A549 (cell line): ENCODE results near the gene EEF1AKMT1. TPM values are rescaled to one million over a fixed set of nuclear protein-coding genes. Genes with fewer than 3 reads are reported as not detected.

Experiments
- ATAC-seq, 2 experiments: fragments of 200-7000 bp in 1 of 2; fragments of >200 bp in 1 of 2; cut with Nextera tagmentation in 1 of 2; cut with Tn5 transposase in 1 of 2; 3 replicates each; pipeline versions ENCODE4 v1.8.0 to v1.9.1; 2018 to 2020; ENCODE audit warnings: mild to moderate bottlenecking in 1 of 2, moderate library complexity in 1 of 2
- CTCF ChIA-PET: fragments of 300-600 bp; sonication (Branson Sonifier 250); formaldehyde crosslinking; extraction: SDS; loops from one replicate; lab custom pipeline; 2021; ENCODE audit warnings: antibody characterized with exemption, inconsistent platforms; lab: Yijun Ruan, JAX
- POLR2A ChIA-PET: fragments of 350-600 bp; formaldehyde crosslinking; extraction: SDS; loops from one replicate; lab custom pipeline; 2021; ENCODE audit warnings: antibody characterized with exemption, inconsistent platforms; lab: Yijun Ruan, JAX
- DNase-seq, 2 experiments: peaks; one replicate each; pipeline versions ENCODE4 v3.0.0 to v3.0.0-alpha.2; 2011 to 2016; ENCODE audit warnings: low read depth in 1 of 2, low spot score in 1 of 2
- FAIRE-seq: peaks from 2 replicates; lab custom pipeline; 2011; peaks lifted over from hg19 to GRCh38; lab: Jason Lieb, UNC
- H3K27ac ChIP-seq, 2 experiments: fragments of >200 bp; sonication (Bioruptor Twin); formaldehyde crosslinking; 3 replicates each; pipeline ENCODE4 v1.5.1; 2016 to 2017
- H3K4me1 ChIP-seq: fragments of >200 bp; sonication (Bioruptor Twin); formaldehyde crosslinking; 3 replicates; pipeline ENCODE4 v1.6.1; 2016
- H3K4me2 ChIP-seq: fragments of >200 bp; sonication (Bioruptor Twin); formaldehyde crosslinking; 3 replicates; pipeline ENCODE4 v1.6.1; 2016
- H3K4me3 ChIP-seq: fragments of >200 bp; sonication (Bioruptor Twin); formaldehyde crosslinking; 3 replicates; pipeline ENCODE4 v1.5.1; 2016
- H3K9me3 ChIP-seq: fragments of >200 bp; sonication (Bioruptor Twin); formaldehyde crosslinking; 3 replicates; pipeline ENCODE4 v1.6.1; 2016
- GATA3 ChIP-seq: IDR thresholded peaks from 2 replicates; pipeline ENCODE4 v1.6.1; 2012; ENCODE audit warnings: borderline replicate concordance
- HEYL ChIP-seq: fragments of 250-450 bp; sonication (Bioruptor Pico); IDR thresholded peaks from 2 replicates; pipeline ENCODE4 v1.8.0; 2021; ENCODE audit warnings: mild to moderate bottlenecking, moderate library complexity
- HMGXB4 ChIP-seq: fragments of 250-450 bp; sonication (Bioruptor Pico); IDR thresholded peaks from 2 replicates; pipeline ENCODE4 v1.5.0; 2021; ENCODE audit warnings: mild to moderate bottlenecking, moderate library complexity, borderline replicate concordance
- HOXB13 ChIP-seq: fragments of 250-450 bp; sonication (Bioruptor Pico); IDR thresholded peaks from 2 replicates; pipeline ENCODE4 v1.5.0; 2020; ENCODE audit warnings: low read depth, mild to moderate bottlenecking, moderate library complexity
- JUNB ChIP-seq: fragments of >200 bp; sonication (Bioruptor Twin); formaldehyde crosslinking; IDR thresholded peaks from 2 replicates; pipeline ENCODE4 v1.6.1; 2016
- MAFK ChIP-seq: fragments of 450-650 bp; IDR thresholded peaks from 2 replicates; pipeline ENCODE4 v1.6.1; 2014; ENCODE audit not compliant: partially characterized antibody
- MAZ ChIP-seq: fragments of 150-350 bp; IDR thresholded peaks from 2 replicates; pipeline ENCODE4 v1.6.1; 2014; ENCODE audit warnings: antibody characterized with exemption, low read depth, low read length, borderline replicate concordance
- MYC ChIP-seq: IDR thresholded peaks from 2 replicates; pipeline ENCODE4 v1.6.1; 2012; ENCODE audit warnings: mild to moderate bottlenecking, inconsistent platforms, low read length, improper control_type of control experiment, borderline replicate concordance
- NFE2L2 ChIP-seq: fragments of 150-350 bp; conservative IDR thresholded peaks from 2 replicates; pipeline ENCODE4 v1.6.1; 2014; ENCODE audit warnings: low read length
- PBX3 ChIP-seq: IDR thresholded peaks from 2 replicates; pipeline ENCODE4 v1.6.1; 2012
- POLR2A ChIP-seq: IDR thresholded peaks from 2 replicates; pipeline ENCODE4 v1.6.1; 2012; ENCODE audit warnings: mild to moderate bottlenecking, low read length
- RAD21 ChIP-seq, 2 experiments: fragments of >200 bp in 1 of 2; sonication (Bioruptor Twin) in 1 of 2; formaldehyde crosslinking in 1 of 2; IDR thresholded peaks in 1 of 2; conservative IDR thresholded peaks in 1 of 2; 2 replicates in 1 of 2; 3 replicates in 1 of 2; pipeline ENCODE4 v1.6.1; 2012 to 2018; ENCODE audit warnings: inconsistent platforms in 1 of 2
- RNF2 ChIP-seq: fragments of 200-600 bp; sonication (generic); IDR thresholded peaks from 2 replicates; pipeline ENCODE4 v1.6.1; 2016; ENCODE audit warnings: low read depth, mild to moderate bottlenecking, antibody characterized with exemption, moderate library complexity, borderline replicate concordance
- SREBF2 ChIP-seq: fragments of 450-650 bp; IDR thresholded peaks from 2 replicates; pipeline ENCODE4 v1.6.1; 2014; ENCODE audit warnings: mild to moderate bottlenecking, moderate library complexity
- ZC3H11A ChIP-seq: fragments of 450-650 bp; IDR thresholded peaks from 2 replicates; pipeline ENCODE4 v1.6.1; 2014; ENCODE audit warnings: antibody characterized with exemption, mild to moderate bottlenecking
- ZFP36 ChIP-seq: fragments of 450-650 bp; IDR thresholded peaks from 2 replicates; pipeline ENCODE4 v1.6.1; 2014; ENCODE audit warnings: borderline replicate concordance; ENCODE audit not compliant: partially characterized antibody
- ZNF302 ChIP-seq: fragments of 250-450 bp; sonication (Bioruptor Pico); IDR thresholded peaks from 2 replicates; pipeline ENCODE4 v1.9.0; 2021; ENCODE audit warnings: inconsistent platforms, mild to moderate bottlenecking, moderate library complexity
- ZSCAN20 ChIP-seq: fragments of 250-450 bp; sonication (Bioruptor Pico); IDR thresholded peaks from 2 replicates; pipeline ENCODE4 v1.8.0; 2022; ENCODE audit warnings: mild to moderate bottlenecking, moderate library complexity
- WGBS: methylation state at CpG from one replicate; pipeline ENCODE4 v1.1.6; 2017; ENCODE audit errors: missing lambda C conversion rate; 5-methylcytosine and 5-hydroxymethylcytosine counted together
- polyA plus RNA-seq, 4 experiments: library from polyadenylated mRNA; depleted of rRNA in 3 of 4; stranded (reverse); fragments of >200 nt; fragmentation: RNase III in 1 of 4; extraction: RNeasy Plus Mini Kit Qiagen cat#74134 plus additional on column Dnase treatment in 1 of 4; gene quantifications; 2 replicates in 3 of 4; 3 replicates in 1 of 4; pipeline ENCODE4 v1.2.3, GENCODE V29; 2011 to 2017

The EEF1AKMT1 gene
- polyA plus RNA-seq, 2 of the 4 experiments (the other 2 are of a cell fraction): 8.1 to 10.0 TPM

- Histone ChIP-seq H3K4me2 (no peak overlapping the region), H3K4me1 (no peaks in the 10 kb centered on the region), H3K9me3 (no peaks in the 10 kb centered on the region), H3K4me3 (no peak overlapping the region), H3K27ac (no peak overlapping the region)
- 78% methylated on average over 3 of the region's 3 CpGs for WGBS
- ATAC-seq (no peak), FAIRE-seq (no peak), DNase-seq (no peak)
- CTCF ChIA-PET: interaction anchor here (0.7 kb wide), 1 partner anchor 276 kb away, joined by 3 read pairs; no protein-coding TSS in a partner anchor
- TF ChIP-seq GATA3: no peak
- no peak for TF ChIP-seq JUNB
- TF ChIP-seq MAZ: no peak
- no peak for TF ChIP-seq ZNF302
- TF ChIP-seq HMGXB4 (CRISPR knock-in tag): no peak
- TF ChIP-seq PBX3: no peak
- TF ChIP-seq ZSCAN20: no peak
- POLR2A ChIA-PET: no interaction called here
These were observed 8.5 kb upstream of the EEF1AKMT1 start for GRCh38 chr13:20782116-20782708.

- ATAC-seq (no peak), FAIRE-seq (no peak), DNase-seq (no peak)
- no peak for TF ChIP-seq RNF2
- no peak for TF ChIP-seq ZFP36
- no peak for TF ChIP-seq POLR2A
- TF ChIP-seq MYC: no peak
- no peak for TF ChIP-seq RAD21 (conservative IDR thresholded peaks at IDR 0.05 in 1 of 2, IDR thresholded peaks at IDR 0.05 in 1 of 2)
- peak; percentile 87 for TF ChIP-seq MAFK
- H3K4me2 ChIP-seq: no peak overlapping the region
- 47% methylated on average over 1 of the region's 1 CpG for WGBS
- no peak overlapping the region for H3K4me3 ChIP-seq
- no peaks in the 10 kb centered on the region for H3K4me1 ChIP-seq
- no peak overlapping the region for H3K27ac ChIP-seq
- H3K9me3 ChIP-seq: no peaks in the 10 kb centered on the region
- POLR2A ChIA-PET: no interaction called here
- CTCF ChIA-PET: interaction anchor here (0.5 to 1.3 kb wide), 2 partner anchors 15 to 75 kb away, joined by 3 read pairs; no protein-coding TSS in a partner anchor
These were observed 6.6 kb upstream of the EEF1AKMT1 start for GRCh38 chr13:20780317-20780716.

- FAIRE-seq (no peak), ATAC-seq (no peak), DNase-seq (no peak)
- POLR2A ChIA-PET: no interaction called here
- CTCF ChIA-PET: interaction anchor here (0.5 to 1.3 kb wide), 2 partner anchors 74 to 146 kb away, joined by 3 read pairs; no protein-coding TSS in a partner anchor
- TF ChIP-seq POLR2A (no peak), HEYL (CRISPR knock-in tag) (no peak), ZC3H11A (no peak), PBX3 (no peak), SREBF2 (no peak)
- Histone ChIP-seq H3K4me2 (no peak overlapping the region), H3K4me1 (no peaks in the 10 kb centered on the region), H3K9me3 (no peaks in the 10 kb centered on the region), H3K27ac (no peak overlapping the region), H3K4me3 (no peak overlapping the region)
- WGBS: 93% methylated on average over 7 of the region's 7 CpGs
These were observed 5.6 kb upstream of the EEF1AKMT1 start for GRCh38 chr13:20779405-20779804.

GRCh38 chr13:20778311-20778710 is 4.5 kb upstream of the EEF1AKMT1 start:
- H3K4me1 ChIP-seq: no peaks in the 10 kb centered on the region
- H3K4me2 ChIP-seq: no peak overlapping the region
- ChIA-PET CTCF (interaction anchor here (1.0 to 1.5 kb wide), 2 partner anchors 13 to 50 kb away, joined by 3 read pairs; no protein-coding TSS in a partner anchor), POLR2A (no interaction called here)
- no peaks in the 10 kb centered on the region for H3K9me3 ChIP-seq
- ATAC-seq: no peak
- DNase-seq: no peak
- no peak overlapping the region for H3K4me3 ChIP-seq
- TF ChIP-seq HOXB13 (CRISPR knock-in tag): no peak
- TF ChIP-seq JUNB: no peak
- peak; percentile 50 for TF ChIP-seq NFE2L2
- no peak overlapping the region for H3K27ac ChIP-seq
- 94% methylated on average over 1 of the region's 1 CpG for WGBS
- FAIRE-seq: no peak
